ENCODE measurements around the gene SEC22A. TPM values are rescaled to one million over a fixed set of nuclear protein-coding genes. Genes with fewer than 3 reads are reported as not detected.

The SEC22A gene
- total RNA-seq, 1 donor from 2014 or later: 15.4 TPM

DNA sequence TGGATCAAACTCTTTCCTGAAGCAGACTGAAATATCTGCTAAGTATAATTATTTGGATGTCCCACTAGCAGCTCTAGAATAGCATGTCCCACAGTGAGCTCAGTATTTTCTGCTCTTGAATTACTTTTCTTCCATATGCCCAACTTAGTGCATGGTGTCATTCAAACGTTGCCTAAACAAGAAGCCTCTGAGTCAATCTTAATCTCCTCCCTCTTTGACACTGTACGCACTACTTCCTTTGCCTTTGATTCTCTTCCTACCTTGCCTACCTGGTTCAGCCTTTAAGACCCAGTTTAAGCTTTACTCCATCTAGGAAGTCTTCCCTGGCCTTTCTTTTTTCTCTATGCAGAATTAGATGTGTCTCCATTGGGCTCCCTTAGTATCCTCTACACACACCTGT, 54.5 kb downstream of the SEC22A start:
- Mint-ChIP-seq H3K4me3 (no peak overlapping the region), H3K4me1 (peaks cover 4% of the 10 kb centered on the region), H3K27me3 (ENCODE audit: low read depth) (no peaks in the 10 kb centered on the region), H3K36me3 (ENCODE audit: low read depth) (peaks cover 2% of the 10 kb centered on the region), H3K27ac (ENCODE audit: unreplicated experiment) (no peak overlapping the region), H3K9me3 (no peaks in the 10 kb centered on the region)
- TF ChIP-seq, protein P1, sequence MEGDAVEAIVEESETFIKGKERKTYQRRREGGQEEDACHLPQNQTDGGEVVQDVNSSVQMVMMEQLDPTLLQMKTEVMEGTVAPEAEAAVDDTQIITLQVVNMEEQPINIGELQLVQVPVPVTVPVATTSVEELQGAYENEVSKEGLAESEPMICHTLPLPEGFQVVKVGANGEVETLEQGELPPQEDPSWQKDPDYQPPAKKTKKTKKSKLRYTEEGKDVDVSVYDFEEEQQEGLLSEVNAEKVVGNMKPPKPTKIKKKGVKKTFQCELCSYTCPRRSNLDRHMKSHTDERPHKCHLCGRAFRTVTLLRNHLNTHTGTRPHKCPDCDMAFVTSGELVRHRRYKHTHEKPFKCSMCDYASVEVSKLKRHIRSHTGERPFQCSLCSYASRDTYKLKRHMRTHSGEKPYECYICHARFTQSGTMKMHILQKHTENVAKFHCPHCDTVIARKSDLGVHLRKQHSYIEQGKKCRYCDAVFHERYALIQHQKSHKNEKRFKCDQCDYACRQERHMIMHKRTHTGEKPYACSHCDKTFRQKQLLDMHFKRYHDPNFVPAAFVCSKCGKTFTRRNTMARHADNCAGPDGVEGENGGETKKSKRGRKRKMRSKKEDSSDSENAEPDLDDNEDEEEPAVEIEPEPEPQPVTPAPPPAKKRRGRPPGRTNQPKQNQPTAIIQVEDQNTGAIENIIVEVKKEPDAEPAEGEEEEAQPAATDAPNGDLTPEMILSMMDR (conservative IDR thresholded peaks at IDR 0.05): no peak
- no peak for DNase-seq (ENCODE audit: low read depth, low spot score)

- no peak overlapping the region for H3K27ac Mint-ChIP-seq (ENCODE audit: unreplicated experiment)
- DNase-seq (ENCODE audit: low read depth, low spot score): no peak
- peaks cover 4% of the 10 kb centered on the region for H3K4me1 Mint-ChIP-seq
- no peaks in the 10 kb centered on the region for H3K27me3 Mint-ChIP-seq (ENCODE audit: low read depth)
- H3K4me3 Mint-ChIP-seq: no peak overlapping the region
- TF ChIP-seq, protein P1 (conservative IDR thresholded peaks at IDR 0.05): no peak
- no peaks in the 10 kb centered on the region for H3K9me3 Mint-ChIP-seq
- peaks cover 2% of the 10 kb centered on the region for H3K36me3 Mint-ChIP-seq (ENCODE audit: low read depth)
These were observed 56.6 kb downstream of the SEC22A start for GRCh38 chr3:123258359-123258758.

GRCh38 chr3:123258811-123259420, 57.2 kb downstream of the SEC22A start:
- no peaks in the 10 kb centered on the region for H3K27me3 Mint-ChIP-seq (ENCODE audit: low read depth)
- no peak overlapping the region for H3K27ac Mint-ChIP-seq (ENCODE audit: unreplicated experiment)
- no peak overlapping the region for H3K4me3 Mint-ChIP-seq
- DNase-seq (ENCODE audit: low read depth, low spot score): no peak
- peaks cover 4% of the 10 kb centered on the region for H3K4me1 Mint-ChIP-seq
- H3K9me3 Mint-ChIP-seq: no peaks in the 10 kb centered on the region
- peaks cover 2% of the 10 kb centered on the region for H3K36me3 Mint-ChIP-seq (ENCODE audit: low read depth)
- TF ChIP-seq, protein P1 (conservative IDR thresholded peaks at IDR 0.05): peak; percentile 76

- TF ChIP-seq, protein P1 (conservative IDR thresholded peaks at IDR 0.05): no peak
- H3K4me3 Mint-ChIP-seq: no peak overlapping the region
- peaks cover 15% of the 10 kb centered on the region for H3K36me3 Mint-ChIP-seq (ENCODE audit: low read depth)
- no peak for DNase-seq (ENCODE audit: low read depth, low spot score)
- H3K9me3 Mint-ChIP-seq: peaks cover 10% of the 10 kb centered on the region
- peaks cover 4% of the 10 kb centered on the region for H3K4me1 Mint-ChIP-seq
- H3K27ac Mint-ChIP-seq (ENCODE audit: unreplicated experiment): no peak overlapping the region
- no peaks in the 10 kb centered on the region for H3K27me3 Mint-ChIP-seq (ENCODE audit: low read depth)
These were observed 59.9 kb downstream of the SEC22A start for GRCh38 chr3:123261666-123262065.

- Mint-ChIP-seq H3K27me3 (ENCODE audit: low read depth) (no peaks in the 10 kb centered on the region), H3K4me1 (peaks cover 4% of the 10 kb centered on the region), H3K9me3 (peaks cover 13% of the 10 kb centered on the region), H3K36me3 (ENCODE audit: low read depth) (peaks cover 21% of the 10 kb centered on the region), H3K4me3 (no peak overlapping the region), H3K27ac (ENCODE audit: unreplicated experiment) (no peak overlapping the region)
- TF ChIP-seq, protein P1 (conservative IDR thresholded peaks at IDR 0.05): no peak
- no peak for DNase-seq (ENCODE audit: low read depth, low spot score)
These were observed 60.5 kb downstream of the SEC22A start for GRCh38 chr3:123262226-123262625.
